HepG2 (cell line): ENCODE data around the gene BANP. TPM values are rescaled to one million over a fixed set of nuclear protein-coding genes. Genes with fewer than 3 reads are reported as not detected.
A peak's percentile ranks its signal among the peaks of the same experiment; 100 is the strongest.

ENCODE experiments used
- ATAC-seq: fragments of 200-7000 bp; cut with Tn5 transposase; 3 replicates; pipeline ENCODE4 v1.9.1; 2020; ENCODE audit warnings: mild to moderate bottlenecking, moderate library complexity
- BruUV-seq: library from RNA; stranded (reverse); fragments of 400-500 nt; replicated peaks from 2 replicates; lab custom pipeline; 2021; lab: Mats Ljungman, UMichigan
- CTCF ChIA-PET: fragments of 300-600 bp; formaldehyde crosslinking; extraction: SDS; loops from one replicate; lab custom pipeline; 2021; ENCODE audit warnings: low total read pairs, inconsistent platforms, low intra/inter-chr PET ratio; lab: Yijun Ruan, JAX
- POLR2A ChIA-PET: fragments of 350-600 bp; sonication (Branson Sonifier 250); formaldehyde crosslinking; loops from one replicate; lab custom pipeline; 2020; ENCODE audit warnings: antibody characterized with exemption, inconsistent platforms; lab: Yijun Ruan, JAX
- DNase-seq: peaks from one replicate; pipeline ENCODE4 v3.0.0-alpha.2; 2015; ENCODE audit warnings: low spot score
- FAIRE-seq: peaks from 3 replicates; lab custom pipeline; 2011; peaks lifted over from hg19 to GRCh38; lab: Jason Lieb, UNC
- H2AFZ ChIP-seq: one replicate; pipeline ENCODE4 v1.6.1; 2011; ENCODE audit warnings: low read length, inconsistent platforms
- H3K27ac ChIP-seq: fragments of 300-600 bp; 3 replicates; pipeline ENCODE4 v1.8.0; 2011; ENCODE audit warnings: mixed run types, mild to moderate bottlenecking, mixed read lengths, low read length, inconsistent platforms; ENCODE audit not compliant: insufficient read depth; ENCODE audit errors: extremely low read length
- H3K27me3 ChIP-seq, 2 experiments: fragments of 200-600 bp in 1 of 2; 2 replicates in 1 of 2; 3 replicates in 1 of 2; pipeline versions ENCODE4 v1.6.0 to v1.8.0; 2011; ENCODE audit warnings: low read length in 2 of 2, mild to moderate bottlenecking in 2 of 2, moderate library complexity in 2 of 2, inconsistent platforms in 1 of 2; ENCODE audit not compliant: insufficient read depth in 2 of 2, control insufficient read depth in 1 of 2
- H3K36me3 ChIP-seq, 2 experiments: fragments of 200-600 bp in 1 of 2; replicated peaks in 1 of 2; 2 replicates in 1 of 2; 3 replicates in 1 of 2; pipeline versions ENCODE4 v1.5.1 to v1.8.0; 2011; ENCODE audit warnings: low read length in 2 of 2, inconsistent platforms in 1 of 2; ENCODE audit not compliant: insufficient read depth in 2 of 2, control insufficient read depth in 1 of 2
- H3K4me1 ChIP-seq: 2 replicates; pipeline ENCODE4 v1.5.1; 2012; ENCODE audit warnings: low read length, inconsistent platforms; ENCODE audit not compliant: insufficient read depth
- H3K4me2 ChIP-seq: 2 replicates; pipeline ENCODE4 v1.6.0; 2011; ENCODE audit warnings: low read depth, low read length, inconsistent platforms
- H3K4me3 ChIP-seq, 3 experiments: fragments of 200-600 bp in 1 of 3; sonication (generic), shearing (Covaris generic) in 1 of 3; replicated peaks in 1 of 3; 2 replicates each; pipeline ENCODE4 v1.5.1; 2011 to 2016; ENCODE audit warnings: low read length in 3 of 3, inconsistent platforms in 2 of 3, low read depth in 2 of 3, mild to moderate bottlenecking in 2 of 3, control low read depth in 1 of 3, mixed read lengths in 1 of 3; ENCODE audit not compliant: insufficient read depth in 1 of 3
- H3K79me2 ChIP-seq: one replicate; pipeline ENCODE4 v1.6.1; 2011; ENCODE audit warnings: low read length, inconsistent platforms; ENCODE audit not compliant: insufficient read depth
- H3K9ac ChIP-seq: 2 replicates; pipeline ENCODE4 v1.6.0; 2011; ENCODE audit warnings: mild to moderate bottlenecking, low read depth, low read length, inconsistent platforms; ENCODE audit not compliant: insufficient read depth
- H3K9me3 ChIP-seq: 2 replicates; pipeline ENCODE4 v1.5.1; 2012; ENCODE audit warnings: mild to moderate bottlenecking, low read length
- H4K20me1 ChIP-seq: 2 replicates; pipeline ENCODE4 v1.6.0; 2011; ENCODE audit warnings: inconsistent platforms, mild to moderate bottlenecking, low read length, moderate library complexity; ENCODE audit not compliant: insufficient read depth
- GTF3A ChIP-seq: sonication (generic); formaldehyde crosslinking; conservative IDR thresholded peaks from 2 replicates; pipeline ENCODE4 v1.4.0; 2020; ENCODE audit warnings: mild to moderate bottlenecking, missing genetic modification reagents
- HNRNPL ChIP-seq: fragments of 200-400 bp; formaldehyde crosslinking; IDR thresholded peaks from 2 replicates; pipeline ENCODE4 v1.6.1; 2017; ENCODE audit warnings: mild to moderate bottlenecking, low read depth, low read length
- JDP2 ChIP-seq: sonication (generic); formaldehyde crosslinking; IDR thresholded peaks from 2 replicates; pipeline ENCODE4 v1.8.1; 2022; ENCODE audit warnings: missing genetic modification reagents, borderline replicate concordance
- KAT8 ChIP-seq: IDR thresholded peaks from 2 replicates; pipeline ENCODE4 v1.6.1; 2016; ENCODE audit warnings: missing genetic modification reagents, missing compliant biosample characterization
- NCOA2 ChIP-seq: sonication (generic); formaldehyde crosslinking; IDR thresholded peaks from 2 replicates; pipeline ENCODE4 v1.8.0; 2022; ENCODE audit warnings: inconsistent platforms
- ONECUT2 ChIP-seq: sonication (generic); formaldehyde crosslinking; IDR thresholded peaks from 2 replicates; pipeline ENCODE4 v1.4.0; 2020; ENCODE audit warnings: missing genetic modification reagents
- PAWR ChIP-seq: sonication (generic); formaldehyde crosslinking; IDR thresholded peaks from 2 replicates; pipeline ENCODE4 v1.4.0; 2020; ENCODE audit warnings: missing genetic modification reagents, mild to moderate bottlenecking, borderline replicate concordance
- PHB2 ChIP-seq: fragments of 450-650 bp; IDR thresholded peaks from 2 replicates; pipeline ENCODE4 v1.6.1; 2018; ENCODE audit not compliant: partially characterized antibody
- PHF5A ChIP-seq: IDR thresholded peaks from one replicate; pipeline ENCODE4 v1.6.1; 2018; ENCODE audit warnings: low read depth, missing genetic modification reagents; ENCODE audit not compliant: unreplicated experiment
- POLR2A ChIP-seq, 2 experiments: IDR thresholded peaks; 2 replicates each; pipeline ENCODE4 v1.6.1; 2011; ENCODE audit warnings: low read depth in 2 of 2, low read length in 2 of 2, mild to moderate bottlenecking in 1 of 2, moderate library complexity in 1 of 2; ENCODE audit not compliant: insufficient read depth in 1 of 2
- RERE ChIP-seq: IDR thresholded peaks from 2 replicates; pipeline ENCODE4 v1.6.1; 2016; ENCODE audit warnings: low read depth, missing genetic modification reagents, missing compliant biosample characterization
- RFX1 ChIP-seq: fragments of 450-650 bp; IDR thresholded peaks from 2 replicates; pipeline ENCODE4 v1.6.1; 2017
- SOX5 ChIP-seq: IDR thresholded peaks from 2 replicates; pipeline ENCODE4 v1.6.1; 2016; ENCODE audit warnings: borderline replicate concordance
- TFDP1 ChIP-seq: IDR thresholded peaks from 2 replicates; pipeline ENCODE4 v1.6.1; 2016; ENCODE audit warnings: missing compliant biosample characterization, missing genetic modification reagents, borderline replicate concordance
- WGBS: methylation state at CpG from one replicate; pipeline ENCODE4 v1.1.6; 2017; ENCODE audit warnings: low lambda C conversion rate; 5-methylcytosine and 5-hydroxymethylcytosine counted together
- in situ Hi-C: cut with HindIII; loops from 2 replicates; pipeline ENCODE4 v1.10.0; 2017; ENCODE audit warnings: low pct_unique_long_range_greater_than_20kb; ENCODE audit not compliant: extremely low pct_ligation_motif_present
- intact Hi-C: fragments of 100-400 bp; cut with micrococcal nuclease; formaldehyde crosslinking; loops from one replicate; pipeline ENCODE4 v1.10.0; 2022; ENCODE audit not compliant: unreplicated experiment
- polyA plus RNA-seq, 8 experiments: library from polyadenylated mRNA; depleted of rRNA in 3 of 8; stranded (reverse) in 7 of 8; unstranded in 1 of 8; fragments of >200 nt; fragmentation: Illumina TruSeq in 4 of 8; extraction: Trizol in 4 of 8; gene quantifications; 2 replicates each; pipeline versions ENCODE4 v1.2.1 to v1.2.3, GENCODE V29; 2011 to 2016; ENCODE audit warnings: low read depth in 4 of 8, missing spikeins in 1 of 8, mixed read lengths in 1 of 8; ENCODE audit not compliant: insufficient read depth in 1 of 8
- total RNA-seq, 5 experiments: library from RNA; depleted of rRNA; stranded (reverse); fragments of >200 nt; fragmentation: Illumina TruSeq; extraction: Trizol; gene quantifications; 2 replicates each; pipeline ENCODE4 v1.2.3, GENCODE V29; 2016; ENCODE audit warnings: low read depth in 1 of 5
- TF ChIP-seq, protein P1 (sequence below): sonication (generic); formaldehyde crosslinking; IDR thresholded peaks from 2 replicates; pipeline ENCODE4 v1.9.0; 2021; ENCODE audit warnings: missing genetic modification reagents, mild to moderate bottlenecking, borderline replicate concordance

BANP gene
- total and polyA plus RNA-seq, 2 of the 13 experiments (the other 11 are each of a cell fraction or from before 2014, with no cell fraction given), result 20.2 to 23.8 TPM

GRCh38 chr16:87926246-87927194, 24.7 kb upstream of the BANP start:
- Histone ChIP-seq H3K4me1 (peaks cover 9% of the 10 kb centered on the region), H3K4me2 (no peak overlapping the region), H3K79me2 (peaks cover 63% of the 10 kb centered on the region), H3K27me3 (no peaks in the 10 kb centered on the region), H3K27ac (no peak overlapping the region), H3K4me3 (no peak overlapping the region), H3K9ac (no peak overlapping the region), H3K36me3 (peaks cover 42 to 69% of the 10 kb centered on the region in 2 experiments), H3K9me3 (no peaks in the 10 kb centered on the region), H2AFZ (no peak overlapping the region), H4K20me1 (peaks cover 64% of the 10 kb centered on the region)
- 97% methylated on average over 42 of the region's 44 CpGs for WGBS
- FAIRE-seq (no peak), ATAC-seq (no peak), DNase-seq (no peak)
- intact Hi-C loops, result no loop called here
- POLR2A ChIA-PET, result no interaction called here
- no TSS peak for BruUV-seq
- CTCF ChIA-PET, result no interaction called here
- in situ Hi-C loops, result no loop called here
- no peak for TF ChIP-seq RERE (CRISPR knock-in tag)
- no peak for TF ChIP-seq RFX1
- TF ChIP-seq SOX5 (CRISPR knock-in tag), result no peak
- no peak for TF ChIP-seq PHF5A (CRISPR knock-in tag)
- 0 out of 2 replicates have a peak, but pooled peaks have one; percentile 25 for TF ChIP-seq HNRNPL
- TF ChIP-seq GTF3A, result no peak
- TF ChIP-seq KAT8, result no peak
- TF ChIP-seq NCOA2, result no peak
- no peak for TF ChIP-seq PAWR
- TF ChIP-seq PHB2, result no peak
- TF ChIP-seq TFDP1 (CRISPR knock-in tag), result no peak
- TF ChIP-seq JDP2 (CRISPR knock-in tag), result no peak
- TF ChIP-seq, protein P1, sequence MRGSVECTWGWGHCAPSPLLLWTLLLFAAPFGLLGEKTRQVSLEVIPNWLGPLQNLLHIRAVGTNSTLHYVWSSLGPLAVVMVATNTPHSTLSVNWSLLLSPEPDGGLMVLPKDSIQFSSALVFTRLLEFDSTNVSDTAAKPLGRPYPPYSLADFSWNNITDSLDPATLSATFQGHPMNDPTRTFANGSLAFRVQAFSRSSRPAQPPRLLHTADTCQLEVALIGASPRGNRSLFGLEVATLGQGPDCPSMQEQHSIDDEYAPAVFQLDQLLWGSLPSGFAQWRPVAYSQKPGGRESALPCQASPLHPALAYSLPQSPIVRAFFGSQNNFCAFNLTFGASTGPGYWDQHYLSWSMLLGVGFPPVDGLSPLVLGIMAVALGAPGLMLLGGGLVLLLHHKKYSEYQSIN, result no peak
- TF ChIP-seq POLR2A (IDR thresholded peaks at IDR 0.05; ENCODE audit: insufficient read depth in 1 of 2, low read depth in 2 of 2, low read length in 2 of 2), result peak in 1 of 2 experiments; percentile 10; a peak in 1 of 4 replicates
- no peak for TF ChIP-seq ONECUT2 (CRISPR knock-in tag)
